Measurements from ENCODE around the gene WNK3.

Gene WNK3

GRCh38 chrX:54237014-54237413, 120.8 kb downstream of the WNK3 start:
- no peak for DNase-seq

GRCh38 chrX:54230435-54231148, 127.3 kb downstream of the WNK3 start:
- no peak for DNase-seq

GRCh38 chrX:54223581-54223980, 134.3 kb downstream of the WNK3 start:
- no peak for DNase-seq

- DNase-seq = no peak
Measured at GRCh38 chrX:54213603-54214002, 144.2 kb downstream of the WNK3 start.

- no peak for DNase-seq
Measured at GRCh38 chrX:54208531-54208930, 149.3 kb downstream of the WNK3 start.

GRCh38 chrX:54198262-54198661, 159.6 kb downstream of the WNK3 start:
- DNase-seq = no peak

- DNase-seq = no peak
Measured at GRCh38 chrX:54194982-54195588, 162.8 kb downstream of the WNK3 start.

- DNase-seq = no peak
Measured at GRCh38 chrX:54193085-54193821, 164.6 kb downstream of the WNK3 start.

- no peak for DNase-seq
Measured at GRCh38 chrX:54184474-54184873, 173.4 kb downstream of the WNK3 start.

- DNase-seq = peak; percentile 92 to 97
Measured at GRCh38 chrX:54182864-54183613, 174.8 kb downstream of the WNK3 start, which contains the start of gene FAM120C. Gene FAM120C (minus strand): TSS chrX:54183254. CDS start chrX:54183198, 56 bp downstream.

GRCh38 chrX:54182194-54182863, 175.5 kb downstream of the WNK3 start:
- peak; percentile 62 to 85 for DNase-seq

- DNase-seq = no peak
Measured at GRCh38 chrX:54181202-54181953, 176.5 kb downstream of the WNK3 start.

- DNase-seq = no peak
Measured at GRCh38 chrX:54180403-54180802, 177.4 kb downstream of the WNK3 start.

GRCh38 chrX:54178100-54178940, 179.5 kb downstream of the WNK3 start:
- DNase-seq = no peak

GRCh38 chrX:54177306-54177705, 180.5 kb downstream of the WNK3 start:
- no peak for DNase-seq

- DNase-seq = no peak
Measured at GRCh38 chrX:54173791-54174190, 184.1 kb downstream of the WNK3 start.

- DNase-seq = no peak
Measured at GRCh38 chrX:54172455-54172854, 185.4 kb downstream of the WNK3 start.

- DNase-seq = no peak
Measured at GRCh38 chrX:54171527-54172250, 186.2 kb downstream of the WNK3 start.

GRCh38 chrX:54171091-54171490, 186.8 kb downstream of the WNK3 start:
- no peak for DNase-seq

- DNase-seq = peak; percentile 4 to 24
Measured at GRCh38 chrX:54166915-54167314, 190.9 kb downstream of the WNK3 start.

Measured in SHP77 (cell line).